Immature natural killer cell (primary cell): ENCODE measurements around the gene PRICKLE2. TPM values are rescaled to one million over a fixed set of nuclear protein-coding genes. Genes with fewer than 3 reads are reported as not detected.

Experiments used
- DNase-seq, 3 donors: peaks; one replicate each; pipeline ENCODE4 v3.0.0; 2022; ENCODE audit warnings: mixed read lengths in 1 of 3
- H3K27ac Mint-ChIP-seq, 6 donors: one replicate each; pipeline ENCODE4 v1.8.0; 2020; ENCODE audit warnings: mixed read lengths in 6 of 6, mild to moderate bottlenecking in 5 of 6, inconsistent platforms in 4 of 6, moderate library complexity in 3 of 6
- H3K27me3 Mint-ChIP-seq, 3 donors: one replicate each; pipeline ENCODE4 v1.8.0; 2020 to 2021; ENCODE audit warnings: low read depth in 3 of 3, mild to moderate bottlenecking in 3 of 3, mixed read lengths in 3 of 3, moderate library complexity in 3 of 3, inconsistent platforms in 1 of 3
- H3K36me3 Mint-ChIP-seq, 3 donors: one replicate each; pipeline ENCODE4 v1.8.0; 2020; ENCODE audit warnings: mixed read lengths in 3 of 3, inconsistent platforms in 2 of 3, mild to moderate bottlenecking in 2 of 3
- H3K4me1 Mint-ChIP-seq, 2 donors: one replicate each; pipeline ENCODE4 v1.8.0; 2020; ENCODE audit warnings: inconsistent platforms in 2 of 2, mild to moderate bottlenecking in 2 of 2, mixed read lengths in 2 of 2, moderate library complexity in 1 of 2
- H3K4me3 Mint-ChIP-seq, 5 donors: one replicate each; pipeline ENCODE4 v1.8.0; 2020; ENCODE audit warnings: mild to moderate bottlenecking in 5 of 5, mixed read lengths in 5 of 5, inconsistent platforms in 3 of 5, moderate library complexity in 3 of 5
- H3K9me3 Mint-ChIP-seq, 6 donors: one replicate each; pipeline ENCODE4 v1.8.0; 2020; ENCODE audit warnings: mild to moderate bottlenecking in 6 of 6, mixed read lengths in 6 of 6, inconsistent platforms in 4 of 6, moderate library complexity in 3 of 6
- polyA plus RNA-seq, 3 donors: library from polyadenylated mRNA; unstranded; fragments of 300-500 nt; fragmentation: Illumina TruSeq; gene quantifications; one replicate each; pipeline ENCODE4 v1.2.3, GENCODE V29; 2021

The PRICKLE2 gene
- polyA plus RNA-seq, 3 donors from 2014 or later = 0.19 to 0.64 (median 0.43) TPM

DNA sequence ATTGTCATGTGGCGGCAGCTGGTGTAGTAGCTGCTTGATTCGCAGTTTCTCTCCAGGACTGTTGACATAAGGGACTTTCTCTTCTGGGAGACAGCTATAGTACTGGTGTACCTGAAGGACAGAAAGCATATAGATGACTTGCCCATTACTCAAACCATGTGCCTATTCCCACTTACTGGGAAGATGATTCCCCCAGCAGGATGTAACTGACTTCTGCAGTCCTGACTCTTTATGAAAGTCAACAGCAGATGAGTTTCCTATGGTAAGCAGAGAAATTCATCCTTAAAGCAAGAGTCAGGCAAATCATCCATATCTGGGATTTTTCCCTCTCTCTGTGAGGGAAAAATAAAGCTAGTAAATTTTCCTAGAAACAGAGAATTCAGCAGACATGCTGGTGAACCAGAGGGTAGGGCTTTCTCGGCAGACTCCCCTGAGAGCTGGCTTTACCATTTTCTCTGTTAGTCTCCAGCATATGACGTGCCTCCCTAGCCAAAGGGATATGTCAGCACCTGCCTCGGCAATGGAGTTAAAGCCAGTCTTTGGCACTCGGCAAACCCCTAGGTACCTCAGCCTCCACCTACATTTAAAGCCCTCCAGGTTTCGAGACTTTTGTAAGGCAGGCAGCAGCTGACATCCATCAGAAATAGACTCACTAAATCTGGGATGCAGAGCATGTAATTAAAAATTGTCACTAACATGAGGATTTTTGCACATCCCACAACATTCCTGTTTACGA is 62.1 kb downstream of the PRICKLE2 start:
- no peak for DNase-seq
- H3K27me3 Mint-ChIP-seq = peaks cover 2 to 5% (median 2%) of the 10 kb centered on the region in 3 donors
- no peak overlapping the region for H3K4me3 Mint-ChIP-seq
- no peak overlapping the region for H3K27ac Mint-ChIP-seq
- H3K4me1 Mint-ChIP-seq = no peaks in the 10 kb centered on the region
- no peaks in the 10 kb centered on the region for H3K36me3 Mint-ChIP-seq
- H3K9me3 Mint-ChIP-seq = peaks cover 0 to 4% (median 0%) of the 10 kb centered on the region in 6 donors

DNA sequence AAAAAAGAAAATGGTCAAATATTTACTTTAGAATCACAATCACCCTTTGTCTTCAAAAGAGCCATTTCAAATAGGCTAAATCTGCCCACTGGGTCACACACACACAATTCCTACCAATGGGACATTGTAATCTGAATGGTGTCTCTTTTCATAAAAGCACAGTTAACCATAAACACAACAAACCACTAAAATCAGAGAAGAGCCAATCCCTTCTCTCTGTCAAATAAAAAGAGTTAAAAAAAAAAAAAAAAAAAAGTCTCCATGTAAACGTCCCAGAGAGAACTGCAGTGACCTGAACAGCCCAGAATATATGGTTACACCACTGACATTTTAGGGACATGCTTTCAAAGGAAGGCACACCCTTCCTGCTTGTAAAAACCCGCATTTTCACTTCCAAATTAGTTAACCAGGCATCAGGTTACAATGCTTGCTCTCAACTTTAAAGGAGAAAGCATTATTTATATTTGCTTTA is 63.7 kb downstream of the PRICKLE2 start:
- DNase-seq = no peak
- H3K9me3 Mint-ChIP-seq = peaks cover 0 to 8% (median 0%) of the 10 kb centered on the region in 6 donors
- H3K36me3 Mint-ChIP-seq = no peaks in the 10 kb centered on the region
- no peaks in the 10 kb centered on the region for H3K4me1 Mint-ChIP-seq
- peaks cover 0 to 9% (median 2%) of the 10 kb centered on the region in 3 donors for H3K27me3 Mint-ChIP-seq
- H3K27ac Mint-ChIP-seq = no peak overlapping the region
- H3K4me3 Mint-ChIP-seq = no peak overlapping the region

DNA sequence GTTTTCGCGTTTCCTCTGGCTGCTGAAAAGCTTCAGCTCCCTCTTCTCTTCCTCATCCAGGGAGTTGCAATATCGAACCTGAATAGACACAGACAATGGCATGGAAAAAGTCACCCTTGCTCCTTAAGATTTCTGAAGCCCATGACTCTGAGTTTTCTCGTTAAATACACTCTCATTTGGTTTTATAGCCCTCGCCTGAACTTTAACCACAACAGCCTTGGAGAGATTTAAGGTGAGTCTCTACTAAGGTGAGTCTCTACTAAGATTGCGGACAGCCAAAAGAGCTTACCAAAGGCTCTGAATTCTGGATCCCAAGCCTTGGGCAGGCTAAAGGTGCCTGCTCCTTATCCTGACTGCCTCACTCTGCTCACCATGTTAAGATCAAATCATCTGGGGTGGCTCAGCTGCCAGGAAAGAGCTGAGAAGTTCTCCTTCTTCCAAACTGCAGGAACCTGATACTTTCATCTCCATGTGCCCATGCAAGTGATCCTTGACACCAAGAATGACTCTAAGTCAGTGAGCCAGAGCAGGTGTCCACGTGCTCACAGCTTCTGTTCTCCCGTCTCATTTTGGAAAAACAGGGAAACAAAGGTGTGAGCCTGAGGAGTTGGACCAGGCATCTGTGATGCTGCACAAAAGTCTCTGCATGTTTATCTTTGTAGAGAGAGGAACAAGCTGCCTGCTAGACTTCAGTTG is 65.1 kb downstream of the PRICKLE2 start:
- no peaks in the 10 kb centered on the region for H3K4me1 Mint-ChIP-seq
- H3K4me3 Mint-ChIP-seq = no peak overlapping the region
- no peak for DNase-seq
- H3K36me3 Mint-ChIP-seq = no peaks in the 10 kb centered on the region
- peaks cover 0 to 8% (median 0%) of the 10 kb centered on the region in 6 donors for H3K9me3 Mint-ChIP-seq
- H3K27me3 Mint-ChIP-seq = peaks cover 0 to 9% (median 2%) of the 10 kb centered on the region in 3 donors
- H3K27ac Mint-ChIP-seq = no peak overlapping the region

DNA sequence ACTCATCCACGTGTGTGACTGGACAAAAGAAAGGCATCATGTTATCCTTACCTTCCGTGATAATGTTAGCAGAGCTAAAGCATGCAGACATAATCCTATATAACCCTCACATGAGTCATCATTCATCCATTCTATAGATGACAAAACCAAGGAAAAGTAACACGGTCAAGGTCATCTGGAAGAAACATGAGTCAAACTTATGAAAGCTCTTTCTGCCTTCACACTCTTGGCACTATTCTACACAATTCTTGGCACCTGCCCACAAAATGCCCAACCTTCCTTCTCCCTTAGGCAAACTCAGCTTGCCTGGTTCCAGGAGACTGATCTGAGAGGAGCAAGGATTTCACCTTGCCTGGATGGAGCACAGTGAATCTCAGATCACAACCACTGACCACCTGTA is 66.9 kb downstream of the PRICKLE2 start:
- Mint-ChIP-seq H3K9me3 (peaks cover 0 to 8% (median 0%) of the 10 kb centered on the region in 6 donors), H3K4me3 (no peak overlapping the region), H3K27me3 (peaks cover 0 to 9% (median 2%) of the 10 kb centered on the region in 3 donors), H3K27ac (no peak overlapping the region), H3K4me1 (no peaks in the 10 kb centered on the region), H3K36me3 (no peaks in the 10 kb centered on the region)
- no peak for DNase-seq

DNA sequence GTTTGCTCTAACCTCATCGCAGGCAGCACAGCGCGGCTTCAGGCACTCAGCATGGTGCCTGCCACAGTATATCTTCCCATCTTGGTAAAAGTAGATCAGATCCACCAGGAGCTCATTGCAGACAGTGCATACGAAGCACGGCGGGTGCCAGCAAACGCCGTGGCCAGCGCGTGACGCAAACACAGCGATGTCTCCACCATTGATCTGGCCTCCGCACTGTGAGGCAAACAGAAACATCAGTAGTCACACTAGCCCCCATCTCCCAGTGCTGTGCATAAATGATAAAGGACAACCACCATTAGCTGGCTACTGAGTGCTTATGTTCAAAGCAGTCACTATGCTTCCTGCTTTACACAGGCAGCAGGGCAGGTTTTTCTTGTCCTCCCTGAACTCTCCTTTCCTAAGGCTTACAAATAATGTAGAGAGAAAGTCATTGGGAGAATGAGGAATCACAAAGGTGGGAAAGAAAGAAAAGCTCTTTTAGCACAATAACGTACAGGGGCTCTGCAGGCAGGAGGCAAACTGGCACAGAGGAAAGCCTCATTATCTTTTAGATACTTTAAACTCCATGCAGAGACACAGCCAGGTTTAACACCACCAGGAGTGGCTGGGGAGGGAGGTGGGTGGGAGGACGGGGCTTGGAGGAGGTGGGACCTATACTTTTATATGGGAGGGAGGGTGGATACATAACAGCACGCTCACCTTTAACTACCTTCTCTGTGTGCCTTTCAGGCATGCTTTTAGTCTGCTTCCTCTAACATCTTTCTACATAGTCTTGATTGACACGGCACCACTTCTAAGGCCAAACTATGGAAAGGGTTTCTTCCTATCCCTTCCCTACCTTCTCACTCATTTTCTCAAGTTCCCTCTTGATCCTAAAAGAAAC is 67.9 kb downstream of the PRICKLE2 start:
- no peaks in the 10 kb centered on the region for H3K4me1 Mint-ChIP-seq
- H3K27ac Mint-ChIP-seq = no peak overlapping the region
- DNase-seq = no peak
- H3K4me3 Mint-ChIP-seq = no peak overlapping the region
- peaks cover 0 to 8% (median 0%) of the 10 kb centered on the region in 6 donors for H3K9me3 Mint-ChIP-seq
- peaks cover 0 to 9% (median 2%) of the 10 kb centered on the region in 3 donors for H3K27me3 Mint-ChIP-seq
- no peaks in the 10 kb centered on the region for H3K36me3 Mint-ChIP-seq

DNA sequence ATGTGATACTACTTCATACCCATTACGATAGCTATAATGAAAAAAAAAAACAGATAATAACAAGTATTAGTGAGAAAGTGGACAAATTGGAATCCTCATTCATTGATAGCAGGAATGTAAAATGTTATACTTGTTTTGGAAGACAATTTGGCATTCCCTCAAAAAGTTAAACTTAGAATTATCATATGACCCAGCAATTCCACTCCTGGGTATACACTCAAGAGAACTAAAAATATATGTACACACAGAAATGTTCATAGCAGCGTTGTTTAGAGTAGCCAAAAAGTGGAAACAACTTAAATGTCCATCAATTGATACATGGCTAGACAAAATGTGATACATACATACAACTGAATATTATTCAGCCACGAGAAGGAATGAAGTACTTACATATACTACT is 69.9 kb downstream of the PRICKLE2 start:
- Mint-ChIP-seq H3K9me3 (peaks cover 0 to 10% (median 0%) of the 10 kb centered on the region in 6 donors), H3K36me3 (no peaks in the 10 kb centered on the region), H3K27ac (no peak overlapping the region)

DNA sequence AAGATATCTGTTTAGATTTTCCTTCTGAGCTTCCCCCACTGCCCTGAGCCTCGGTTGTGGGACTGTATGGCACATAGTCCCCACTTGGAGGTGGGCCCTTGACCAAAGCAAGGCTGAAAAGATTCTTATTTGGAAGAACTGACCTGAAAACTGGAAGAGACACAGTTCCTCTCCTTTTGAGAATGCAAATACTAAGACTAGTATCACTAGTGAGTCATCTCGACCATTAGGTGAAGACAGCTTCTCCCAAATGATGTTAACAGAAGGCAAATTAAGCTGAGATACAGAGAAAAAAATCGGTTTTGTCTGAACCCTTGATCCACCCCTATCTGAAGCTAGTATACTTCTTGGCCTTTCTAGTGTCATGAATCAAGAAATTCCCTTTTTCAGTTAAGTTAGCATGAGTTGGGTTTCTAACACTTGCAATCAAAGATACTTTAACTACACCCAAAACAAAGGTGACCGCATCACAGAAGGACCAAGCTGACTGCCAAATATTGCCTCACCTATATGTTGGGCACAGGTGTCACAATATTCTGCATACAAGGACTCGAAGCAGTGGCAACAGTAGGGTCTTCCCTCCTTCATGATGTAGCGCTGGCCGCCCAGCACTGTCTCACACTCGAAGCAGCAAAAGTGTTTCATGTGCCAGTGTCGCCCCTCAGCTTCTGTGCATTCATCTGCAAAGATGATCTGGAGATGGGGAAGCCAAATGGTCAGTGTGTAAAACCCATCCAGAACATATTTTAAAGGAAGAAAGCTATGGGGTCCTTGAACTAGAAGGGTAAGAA is 72.4 kb downstream of the PRICKLE2 start:
- H3K4me3 Mint-ChIP-seq = no peak overlapping the region
- H3K27ac Mint-ChIP-seq = no peak overlapping the region
- no peaks in the 10 kb centered on the region for H3K36me3 Mint-ChIP-seq
- no peaks in the 10 kb centered on the region for H3K4me1 Mint-ChIP-seq
- DNase-seq = no peak
- peaks cover 0 to 5% (median 0%) of the 10 kb centered on the region in 3 donors for H3K27me3 Mint-ChIP-seq
- H3K9me3 Mint-ChIP-seq = peaks cover 0 to 6% (median 0%) of the 10 kb centered on the region in 6 donors

More for the DNA sequence above, 69.9 kb downstream of the PRICKLE2 start:
- no peaks in the 10 kb centered on the region for H3K4me1 Mint-ChIP-seq
- peaks cover 0 to 7% (median 2%) of the 10 kb centered on the region in 3 donors for H3K27me3 Mint-ChIP-seq
- DNase-seq = no peak
- no peak overlapping the region for H3K4me3 Mint-ChIP-seq

DNA sequence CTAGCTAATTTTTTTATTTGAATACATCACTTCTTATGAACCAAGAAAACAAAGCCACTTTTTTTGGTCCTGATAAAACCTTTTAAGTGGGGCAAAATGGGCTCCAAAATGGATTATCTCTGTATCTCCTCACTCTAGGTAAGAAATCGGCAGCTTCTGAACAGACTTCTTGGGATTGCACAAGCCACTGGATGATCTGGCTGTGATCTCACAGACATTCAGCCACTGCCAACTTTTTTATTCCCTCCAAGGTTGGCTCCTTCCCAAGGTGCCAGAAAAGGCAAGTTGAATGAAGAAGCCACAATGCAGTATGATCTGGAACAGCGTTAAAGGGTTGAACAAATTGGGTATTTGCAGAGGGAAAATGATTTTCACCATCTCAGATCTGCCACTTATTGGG is 73.2 kb downstream of the PRICKLE2 start:
- Mint-ChIP-seq H3K9me3 (peaks cover 0 to 3% (median 0%) of the 10 kb centered on the region in 6 donors), H3K36me3 (no peaks in the 10 kb centered on the region), H3K4me3 (no peak overlapping the region), H3K27me3 (peaks cover 0 to 3% (median 0%) of the 10 kb centered on the region in 3 donors), H3K27ac (no peak overlapping the region), H3K4me1 (no peaks in the 10 kb centered on the region)
- no peak for DNase-seq

DNA sequence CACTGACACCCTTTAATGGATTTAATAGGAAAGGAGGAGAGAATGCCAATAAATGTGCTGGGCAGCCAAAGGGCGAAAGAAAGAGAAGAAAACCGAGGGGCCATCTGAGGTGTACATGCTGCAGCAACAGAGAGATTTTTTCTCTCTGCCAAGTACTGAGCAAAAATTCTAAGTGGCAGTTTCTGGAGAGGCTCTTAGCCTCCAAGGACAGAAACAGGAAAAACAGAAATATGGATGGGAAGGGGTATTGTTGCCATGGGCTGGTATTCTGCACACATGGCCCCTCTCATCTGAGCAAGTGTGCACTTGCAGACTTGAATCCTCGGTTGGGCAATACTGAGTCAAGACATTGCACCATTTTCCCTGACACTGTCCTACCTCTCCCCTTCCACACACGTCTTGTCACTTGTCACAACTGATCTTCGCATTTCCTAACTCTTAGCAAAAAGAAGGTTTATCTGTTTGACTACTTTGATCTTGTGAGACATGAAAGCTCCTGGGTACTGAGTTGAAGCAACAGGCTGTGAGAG is 73.9 kb downstream of the PRICKLE2 start:
- no peak for DNase-seq
- H3K36me3 Mint-ChIP-seq = no peaks in the 10 kb centered on the region
- H3K27ac Mint-ChIP-seq = no peak overlapping the region
- H3K4me1 Mint-ChIP-seq = no peaks in the 10 kb centered on the region
- peaks cover 0 to 3% (median 0%) of the 10 kb centered on the region in 3 donors for H3K27me3 Mint-ChIP-seq
- no peak overlapping the region for H3K4me3 Mint-ChIP-seq
- peaks cover 0 to 3% (median 0%) of the 10 kb centered on the region in 6 donors for H3K9me3 Mint-ChIP-seq

DNA sequence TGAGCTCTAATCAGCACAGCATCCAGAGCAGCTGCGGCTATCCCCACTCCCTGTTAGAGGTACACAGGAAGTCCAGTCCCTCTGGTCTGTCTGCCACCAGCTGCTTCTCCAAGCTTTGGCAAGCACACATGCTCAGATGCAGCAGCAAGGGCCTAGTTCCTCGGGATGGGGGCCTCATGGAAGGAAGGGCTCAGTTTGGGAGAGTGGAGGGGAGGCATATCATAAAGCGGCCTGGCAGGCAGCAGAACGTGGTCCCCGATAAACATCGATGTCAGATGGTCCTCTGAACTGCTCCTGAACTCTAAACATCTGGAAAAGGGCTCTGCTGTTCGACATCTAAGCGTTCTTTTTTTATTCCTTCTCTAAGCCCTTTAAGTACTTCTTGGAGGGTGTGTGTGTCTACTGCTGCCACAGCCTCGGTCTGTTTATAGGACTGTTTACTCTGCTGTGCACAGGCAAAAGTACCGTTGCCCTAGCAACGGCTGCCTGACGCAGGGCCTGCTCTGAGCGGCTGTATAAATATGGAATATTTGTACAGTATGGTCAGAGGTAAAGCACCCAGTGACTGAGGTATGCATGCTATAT is 74.6 kb downstream of the PRICKLE2 start:
- Mint-ChIP-seq H3K4me3 (no peak overlapping the region), H3K27me3 (peaks cover 0 to 3% (median 0%) of the 10 kb centered on the region in 3 donors), H3K36me3 (no peaks in the 10 kb centered on the region), H3K4me1 (no peaks in the 10 kb centered on the region), H3K9me3 (peaks cover 0 to 3% (median 0%) of the 10 kb centered on the region in 6 donors), H3K27ac (no peak overlapping the region)
- no peak for DNase-seq

DNA sequence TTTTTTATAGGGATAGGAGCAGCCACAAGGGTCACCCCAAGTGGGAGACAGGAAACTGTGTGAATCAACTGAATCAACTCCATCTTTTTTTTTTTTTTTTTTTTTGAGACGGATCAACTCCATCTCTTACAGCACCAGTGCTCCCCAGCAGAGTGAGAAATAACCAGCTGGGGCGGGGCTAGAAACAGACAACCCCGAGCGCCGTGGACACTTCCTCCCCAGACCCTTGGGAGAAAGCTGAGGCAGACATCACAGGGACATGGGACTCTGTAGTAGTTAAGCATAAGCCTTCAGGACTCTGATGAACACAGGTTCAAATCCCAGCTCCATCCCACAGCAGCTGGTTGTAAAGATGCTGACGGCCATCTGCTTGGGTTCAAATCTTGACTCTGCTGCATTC is 75.4 kb downstream of the PRICKLE2 start:
- Mint-ChIP-seq H3K4me3 (no peak overlapping the region), H3K4me1 (no peaks in the 10 kb centered on the region), H3K27me3 (peaks cover 0 to 3% (median 0%) of the 10 kb centered on the region in 3 donors), H3K36me3 (no peaks in the 10 kb centered on the region), H3K27ac (no peak overlapping the region), H3K9me3 (peaks cover 0 to 7% (median 0%) of the 10 kb centered on the region in 6 donors)
- DNase-seq = no peak

DNA sequence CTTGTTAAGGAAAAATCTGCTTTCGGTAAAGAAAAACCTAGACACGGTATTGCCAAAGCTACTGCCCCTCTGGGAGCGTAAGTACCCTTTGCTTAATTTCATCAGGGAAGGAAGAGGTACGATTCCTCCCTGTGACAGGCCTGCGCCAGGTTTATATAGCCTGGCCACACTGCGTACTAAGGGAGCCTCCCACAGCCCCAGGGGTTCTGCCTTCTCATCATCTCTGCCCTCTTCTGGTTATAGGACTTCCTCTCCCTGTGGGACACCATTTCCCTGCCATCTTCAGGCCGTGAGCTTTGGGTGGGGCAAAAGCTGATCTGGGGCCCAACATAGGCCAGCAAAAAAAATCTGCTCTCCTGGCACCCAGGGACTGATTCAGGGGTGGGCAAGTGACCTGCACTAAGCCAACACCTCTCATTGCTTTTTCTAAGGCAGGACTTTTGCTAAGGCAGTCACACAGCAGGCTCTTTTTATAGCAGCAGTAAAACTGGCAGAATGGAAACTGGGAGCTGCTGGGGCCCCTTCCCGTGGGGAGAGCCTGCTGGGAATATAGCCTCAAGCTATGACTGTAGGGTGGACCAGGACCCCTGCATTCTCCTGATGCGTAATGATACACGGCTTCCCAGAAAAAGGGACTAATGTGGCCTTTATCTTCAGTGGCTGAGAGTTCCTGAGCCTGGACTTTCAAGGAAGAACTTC is 76.2 kb downstream of the PRICKLE2 start:
- Mint-ChIP-seq H3K9me3 (peaks cover 0 to 7% (median 0%) of the 10 kb centered on the region in 6 donors), H3K27me3 (peaks cover 0 to 3% (median 0%) of the 10 kb centered on the region in 3 donors), H3K27ac (no peak overlapping the region), H3K4me3 (no peak overlapping the region), H3K4me1 (no peaks in the 10 kb centered on the region), H3K36me3 (no peaks in the 10 kb centered on the region)
- no peak for DNase-seq
